ENCODE results near the gene MAP3K1.

DNA sequence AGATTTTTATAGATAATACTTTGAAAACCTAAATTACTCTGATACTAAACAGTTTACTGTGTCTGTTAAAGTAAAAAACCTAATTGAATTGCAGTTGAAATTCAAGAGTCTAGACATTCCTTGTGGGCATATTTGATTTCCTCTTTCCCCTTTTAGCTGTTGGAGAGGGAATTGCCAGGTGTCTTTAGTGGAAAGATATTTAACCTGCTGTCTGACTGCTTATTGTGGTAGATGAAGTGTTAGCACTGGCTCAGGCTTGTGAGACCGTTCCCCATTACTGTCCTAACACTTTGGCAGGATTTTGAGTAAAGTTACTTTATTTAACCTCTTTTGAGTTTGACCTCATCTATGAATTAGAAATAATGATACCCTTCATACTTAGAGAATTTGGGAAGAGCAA lies 16.4 kb downstream of the MAP3K1 start:
- TF ChIP-seq, protein P1, sequence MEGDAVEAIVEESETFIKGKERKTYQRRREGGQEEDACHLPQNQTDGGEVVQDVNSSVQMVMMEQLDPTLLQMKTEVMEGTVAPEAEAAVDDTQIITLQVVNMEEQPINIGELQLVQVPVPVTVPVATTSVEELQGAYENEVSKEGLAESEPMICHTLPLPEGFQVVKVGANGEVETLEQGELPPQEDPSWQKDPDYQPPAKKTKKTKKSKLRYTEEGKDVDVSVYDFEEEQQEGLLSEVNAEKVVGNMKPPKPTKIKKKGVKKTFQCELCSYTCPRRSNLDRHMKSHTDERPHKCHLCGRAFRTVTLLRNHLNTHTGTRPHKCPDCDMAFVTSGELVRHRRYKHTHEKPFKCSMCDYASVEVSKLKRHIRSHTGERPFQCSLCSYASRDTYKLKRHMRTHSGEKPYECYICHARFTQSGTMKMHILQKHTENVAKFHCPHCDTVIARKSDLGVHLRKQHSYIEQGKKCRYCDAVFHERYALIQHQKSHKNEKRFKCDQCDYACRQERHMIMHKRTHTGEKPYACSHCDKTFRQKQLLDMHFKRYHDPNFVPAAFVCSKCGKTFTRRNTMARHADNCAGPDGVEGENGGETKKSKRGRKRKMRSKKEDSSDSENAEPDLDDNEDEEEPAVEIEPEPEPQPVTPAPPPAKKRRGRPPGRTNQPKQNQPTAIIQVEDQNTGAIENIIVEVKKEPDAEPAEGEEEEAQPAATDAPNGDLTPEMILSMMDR (IDR thresholded peaks at IDR 0.05) = no peak
- no peak for TF ChIP-seq POLR2A (IDR thresholded peaks at IDR 0.05)

Data from heart left ventricle (tissue), 13 donors.